ENCODE data around the gene RAB40B. TPM values are rescaled to one million over a fixed set of nuclear protein-coding genes. Genes with fewer than 3 reads are reported as not detected.

The RAB40B gene
- total RNA-seq, 1 donor from 2014 or later, result 11.5 TPM

DNA sequence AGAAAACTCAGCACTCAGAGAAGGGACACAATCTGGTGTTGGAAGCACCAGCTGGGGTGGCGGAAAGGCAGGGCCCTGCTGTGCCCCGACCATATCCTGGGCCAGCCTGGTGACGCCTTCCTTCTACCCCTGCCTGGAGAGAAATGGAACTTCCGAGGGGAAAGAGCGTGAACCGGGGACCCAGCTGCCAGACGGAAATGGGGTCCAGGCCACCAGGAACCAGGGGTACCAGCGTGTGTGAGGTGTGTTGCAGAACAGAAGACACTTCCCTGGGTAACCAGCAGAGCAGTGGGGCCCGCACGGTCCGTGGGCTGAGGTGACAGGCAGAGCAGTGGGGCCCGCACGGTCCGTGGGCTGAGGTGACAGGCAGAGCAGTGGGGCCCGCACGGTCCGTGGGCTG is 6.8 kb downstream of the RAB40B start:
- Histone ChIP-seq H3K27me3 (no peaks in the 10 kb centered on the region), H3K4me3 (no peak overlapping the region), H3K27ac (no peak overlapping the region), H3K36me3 (no peaks in the 10 kb centered on the region), H3K4me1 (no peaks in the 10 kb centered on the region), H3K9me3 (no peaks in the 10 kb centered on the region)
- TF ChIP-seq CTCF (IDR thresholded peaks at IDR 0.05), result no peak
- DNase-seq (no peak), ATAC-seq (no peak)
- intact Hi-C loops (cut with DNase I), result no loop called here

GRCh38 chr17:82690786-82691489 is 7.6 kb downstream of the RAB40B start:
- no peak overlapping the region for H3K27ac ChIP-seq
- H3K4me3 ChIP-seq, result no peak overlapping the region
- ATAC-seq, result no peak
- no peaks in the 10 kb centered on the region for H3K36me3 ChIP-seq
- DNase-seq, result no peak
- H3K4me1 ChIP-seq, result no peaks in the 10 kb centered on the region
- intact Hi-C loops (cut with DNase I), result no loop called here
- TF ChIP-seq CTCF (IDR thresholded peaks at IDR 0.05), result no peak
- H3K27me3 ChIP-seq, result no peaks in the 10 kb centered on the region
- no peaks in the 10 kb centered on the region for H3K9me3 ChIP-seq

DNA sequence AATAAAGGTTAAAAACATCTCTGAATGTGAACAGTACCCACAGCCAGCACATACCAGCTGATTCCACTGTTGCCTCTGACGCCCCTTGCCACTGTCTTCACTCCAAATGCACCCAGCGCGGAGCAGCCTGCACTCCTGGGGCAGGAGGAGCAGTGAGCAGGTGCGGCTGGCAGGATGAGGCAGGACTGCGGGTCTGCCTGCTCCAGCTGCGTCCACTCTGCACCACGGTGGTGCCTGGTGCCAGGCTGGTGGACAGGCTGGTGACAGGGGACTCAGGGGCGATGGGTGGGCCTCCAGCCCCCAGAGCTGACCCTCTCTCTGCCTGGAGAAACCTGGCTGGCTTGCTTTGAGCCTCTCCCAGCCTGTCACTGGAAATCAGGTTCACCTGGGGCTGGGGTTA is 9.4 kb downstream of the RAB40B start:
- no peak for ATAC-seq
- intact Hi-C loops (cut with DNase I), result no loop called here
- no peaks in the 10 kb centered on the region for H3K4me1 ChIP-seq
- no peak for TF ChIP-seq CTCF (IDR thresholded peaks at IDR 0.05)
- no peak overlapping the region for H3K4me3 ChIP-seq
- no peaks in the 10 kb centered on the region for H3K9me3 ChIP-seq
- DNase-seq, result no peak
- no peaks in the 10 kb centered on the region for H3K36me3 ChIP-seq
- no peak overlapping the region for H3K27ac ChIP-seq
- no peaks in the 10 kb centered on the region for H3K27me3 ChIP-seq

- intact Hi-C loops (cut with DNase I), result no loop called here
- DNase-seq (no peak), ATAC-seq (no peak)
- no peak for TF ChIP-seq CTCF (IDR thresholded peaks at IDR 0.05)
- H3K4me3 ChIP-seq, result no peak overlapping the region
- H3K4me1 ChIP-seq, result no peaks in the 10 kb centered on the region
- no peak overlapping the region for H3K27ac ChIP-seq
- no peaks in the 10 kb centered on the region for H3K36me3 ChIP-seq
- no peaks in the 10 kb centered on the region for H3K9me3 ChIP-seq
- H3K27me3 ChIP-seq, result no peaks in the 10 kb centered on the region
These were observed 10.6 kb downstream of the RAB40B start for GRCh38 chr17:82687871-82688270.

DNA sequence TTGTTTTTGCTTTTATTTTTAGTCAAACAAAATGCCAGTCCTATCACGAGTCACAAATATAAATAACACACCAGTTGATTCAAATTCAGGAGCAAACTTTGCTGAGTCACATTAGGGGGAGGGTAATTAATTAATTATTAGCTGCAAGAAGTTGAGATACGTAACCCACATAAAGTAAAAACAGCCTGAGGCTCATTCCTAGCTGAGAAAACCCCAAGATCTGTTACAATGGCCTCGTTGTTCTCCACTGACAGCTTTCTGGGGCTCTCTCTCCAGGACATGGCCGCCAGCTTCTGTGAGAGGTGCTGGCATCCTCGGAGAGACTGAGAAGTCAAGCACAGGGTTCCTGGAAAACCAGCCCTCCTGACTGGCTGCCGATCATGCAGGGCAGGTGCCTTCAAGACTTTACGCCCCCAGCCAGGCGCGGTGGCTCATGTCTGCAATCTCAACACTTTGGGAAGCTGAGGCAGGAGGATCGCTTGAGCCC is 11.1 kb downstream of the RAB40B start:
- ATAC-seq (peak; percentile 31), DNase-seq (no peak)
- Histone ChIP-seq H3K4me3 (no peak overlapping the region), H3K36me3 (no peaks in the 10 kb centered on the region), H3K4me1 (no peaks in the 10 kb centered on the region), H3K9me3 (no peaks in the 10 kb centered on the region), H3K27ac (no peak overlapping the region), H3K27me3 (no peaks in the 10 kb centered on the region)
- intact Hi-C loops (cut with DNase I), result no loop called here
- no peak for TF ChIP-seq CTCF (IDR thresholded peaks at IDR 0.05)

Measured in upper lobe of right lung (tissue), 1 donor.